SU-DHL-6 (cell line): Measurements from ENCODE around the gene R3HDML.

Source experiments
- EZH2phosphoT487 ChIP-seq: fragments of 200-600 bp; sonication (generic), shearing (Covaris generic); conservative IDR thresholded peaks from 2 replicates; pipeline ENCODE4 v1.6.1; 2018; ENCODE audit warnings: mild to moderate bottlenecking, antibody characterized with exemption, low read length, moderate library complexity, mixed read lengths
- TF ChIP-seq, protein P1 (sequence below): fragments of 200-600 bp; sonication (generic); IDR thresholded peaks from one replicate; pipeline ENCODE4 v1.5.1; 2017; ENCODE audit warnings: antibody characterized with exemption, mild to moderate bottlenecking, low read length, moderate library complexity; ENCODE audit not compliant: insufficient read depth, poor library complexity, severe bottlenecking

DNA sequence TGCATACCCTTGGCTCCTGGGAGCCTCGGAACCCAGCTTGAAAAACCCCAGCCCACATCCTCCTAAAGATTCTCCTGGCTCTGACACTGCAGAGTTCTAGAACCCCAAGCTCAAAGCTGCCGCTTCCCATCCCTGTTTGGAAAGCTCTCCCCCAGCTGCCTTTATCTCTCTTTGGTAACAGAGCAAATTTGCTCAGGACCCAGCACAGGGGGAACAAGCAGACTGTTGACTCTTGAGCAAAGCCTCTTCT lies 57.5 kb downstream of the R3HDML start:
- TF ChIP-seq, protein P1, sequence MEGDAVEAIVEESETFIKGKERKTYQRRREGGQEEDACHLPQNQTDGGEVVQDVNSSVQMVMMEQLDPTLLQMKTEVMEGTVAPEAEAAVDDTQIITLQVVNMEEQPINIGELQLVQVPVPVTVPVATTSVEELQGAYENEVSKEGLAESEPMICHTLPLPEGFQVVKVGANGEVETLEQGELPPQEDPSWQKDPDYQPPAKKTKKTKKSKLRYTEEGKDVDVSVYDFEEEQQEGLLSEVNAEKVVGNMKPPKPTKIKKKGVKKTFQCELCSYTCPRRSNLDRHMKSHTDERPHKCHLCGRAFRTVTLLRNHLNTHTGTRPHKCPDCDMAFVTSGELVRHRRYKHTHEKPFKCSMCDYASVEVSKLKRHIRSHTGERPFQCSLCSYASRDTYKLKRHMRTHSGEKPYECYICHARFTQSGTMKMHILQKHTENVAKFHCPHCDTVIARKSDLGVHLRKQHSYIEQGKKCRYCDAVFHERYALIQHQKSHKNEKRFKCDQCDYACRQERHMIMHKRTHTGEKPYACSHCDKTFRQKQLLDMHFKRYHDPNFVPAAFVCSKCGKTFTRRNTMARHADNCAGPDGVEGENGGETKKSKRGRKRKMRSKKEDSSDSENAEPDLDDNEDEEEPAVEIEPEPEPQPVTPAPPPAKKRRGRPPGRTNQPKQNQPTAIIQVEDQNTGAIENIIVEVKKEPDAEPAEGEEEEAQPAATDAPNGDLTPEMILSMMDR: no peak
- no peak for TF ChIP-seq EZH2phosphoT487
